Measurements from ENCODE around the gene SSRP1.

- no peak for TF ChIP-seq YY1 (IDR thresholded peaks at IDR 0.05; ENCODE audit: low read depth)
- no peak for TF ChIP-seq ZBTB7A (IDR thresholded peaks at IDR 0.05; ENCODE audit: low read depth)
- TF ChIP-seq MAX (IDR thresholded peaks at IDR 0.05): no peak
- TF ChIP-seq CEBPB (IDR thresholded peaks at IDR 0.05): no peak
- no peak for TF ChIP-seq RAD21 (IDR thresholded peaks at IDR 0.05; ENCODE audit: low read depth)
- no peak for TF ChIP-seq FOXM1 (IDR thresholded peaks at IDR 0.05; ENCODE audit: borderline replicate concordance, low read depth)
- TF ChIP-seq TCF12 (IDR thresholded peaks at IDR 0.05; ENCODE audit: low read depth): no peak
- TF ChIP-seq REST (IDR thresholded peaks at IDR 0.05; ENCODE audit: low read depth): no peak
- TF ChIP-seq USF1 (IDR thresholded peaks at IDR 0.05): no peak
- no peak for TF ChIP-seq EP300 (IDR thresholded peaks at IDR 0.05; ENCODE audit: borderline replicate concordance)
- TF ChIP-seq EGR1 (IDR thresholded peaks at IDR 0.05): no peak
- TF ChIP-seq NFIC (IDR thresholded peaks at IDR 0.05): no peak
- no peak for TF ChIP-seq TAF1 (IDR thresholded peaks at IDR 0.05; ENCODE audit: low read depth)
- TF ChIP-seq TEAD4 (IDR thresholded peaks at IDR 0.05): no peak
Observed at GRCh38 chr11:57336111-57336666, 497 bp upstream of the SSRP1 start.

Measured in Ishikawa (cell line).